HL-60 (cell line): ENCODE measurements around the gene OR10H4.

ENCODE experiments used
- DNase-seq, 2 experiments: peaks; one replicate each; pipeline ENCODE4 v3.0.0-alpha.2; 2010 to 2020; ENCODE audit warnings: low read depth in 1 of 2, low spot score in 1 of 2
- H3K27ac ChIP-seq: fragments of 250-450 bp; sonication (Bioruptor Pico); replicated peaks from 2 replicates; pipeline ENCODE4 v1.5.1; 2020; ENCODE audit warnings: mild to moderate bottlenecking, moderate library complexity
- H3K27me3 ChIP-seq: fragments of 250-450 bp; sonication (Bioruptor Pico); 2 replicates; pipeline ENCODE4 v1.5.1; 2021; ENCODE audit warnings: mild to moderate bottlenecking, moderate library complexity; ENCODE audit not compliant: insufficient read depth, poor library complexity, severe bottlenecking
- H3K4me3 ChIP-seq: replicated peaks from 2 replicates; pipeline ENCODE4 v1.5.1; 2011; ENCODE audit warnings: mild to moderate bottlenecking, control low read depth, low read length; ENCODE audit not compliant: insufficient read depth
- CTCF ChIP-seq: IDR thresholded peaks from one replicate; pipeline ENCODE4 v1.5.1; 2011; ENCODE audit warnings: low read length, control low read depth, inconsistent platforms; ENCODE audit not compliant: insufficient read depth
- GABPA ChIP-seq: IDR thresholded peaks from 2 replicates; pipeline ENCODE4 v1.6.1; 2012; ENCODE audit warnings: low read depth
- POLR2AphosphoS5 ChIP-seq: IDR thresholded peaks from 2 replicates; pipeline ENCODE4 v1.6.1; 2012; ENCODE audit warnings: low read depth
- REST ChIP-seq: IDR thresholded peaks from 2 replicates; pipeline ENCODE4 v1.6.1; 2012; ENCODE audit warnings: low read depth; ENCODE audit not compliant: insufficient replicate concordance
- SPI1 ChIP-seq: IDR thresholded peaks from 2 replicates; pipeline ENCODE4 v1.6.1; 2012; ENCODE audit warnings: low read depth, mild to moderate bottlenecking, borderline replicate concordance

Gene OR10H4

GRCh38 chr19:15913384-15913783 is 35.4 kb upstream of the OR10H4 start:
- Histone ChIP-seq H3K27ac (no peak overlapping the region), H3K4me3 (no peak overlapping the region), H3K27me3 (peaks cover 3% of the 10 kb centered on the region)
- TF ChIP-seq REST: no peak
- TF ChIP-seq GABPA: no peak
- no peak for TF ChIP-seq POLR2AphosphoS5
- no peak for TF ChIP-seq CTCF
- no peak for DNase-seq

- Histone ChIP-seq H3K27me3 (peaks cover 3% of the 10 kb centered on the region), H3K4me3 (no peak overlapping the region), H3K27ac (no peak overlapping the region)
- no peak for DNase-seq
- TF ChIP-seq CTCF (no peak), POLR2AphosphoS5 (no peak), GABPA (no peak), SPI1 (no peak), REST (no peak)
Measured at GRCh38 chr19:15913830-15914229, 35.0 kb upstream of the OR10H4 start.

GRCh38 chr19:15915109-15915508 is 33.7 kb upstream of the OR10H4 start:
- Histone ChIP-seq H3K27ac (no peak overlapping the region), H3K27me3 (peaks cover 3% of the 10 kb centered on the region), H3K4me3 (no peak overlapping the region)
- TF ChIP-seq REST (no peak), SPI1 (no peak), POLR2AphosphoS5 (no peak), GABPA (no peak), CTCF (no peak)
- DNase-seq: no peak
